Caco-2 (cell line): Measurements from ENCODE around the gene GLE1. TPM values are rescaled to one million over a fixed set of nuclear protein-coding genes. Genes with fewer than 3 reads are reported as not detected.

Experiments
- BruUV-seq: library from RNA; stranded (reverse); fragments of 400-500 nt; replicated peaks from 2 replicates; lab custom pipeline; 2021; lab: Mats Ljungman, UMichigan
- CTCF ChIA-PET: fragments of 300-600 bp; sonication (Branson Sonifier 250); formaldehyde crosslinking; loops from one replicate; lab custom pipeline; 2022; ENCODE audit warnings: antibody characterized with exemption; lab: Charles Lee
- POLR2A ChIA-PET: fragments of 300-600 bp; sonication (Branson Sonifier 250); formaldehyde crosslinking; loops from one replicate; lab custom pipeline; 2022; ENCODE audit warnings: antibody characterized with exemption; lab: Charles Lee
- DNase-seq, 2 experiments: peaks; one replicate each; pipeline versions ENCODE4 v3.0.0 to v3.0.0-alpha.2; 2020 to 2022
- H3K27me3 ChIP-seq: replicated peaks from 2 replicates; pipeline ENCODE4 v1.6.0; 2011; ENCODE audit warnings: low read length; ENCODE audit not compliant: control insufficient read depth, insufficient read depth
- H3K36me3 ChIP-seq: 2 replicates; pipeline ENCODE4 v1.5.1; 2011; ENCODE audit warnings: low read length; ENCODE audit not compliant: control insufficient read depth, insufficient read depth
- H3K4me1 ChIP-seq: fragments of 250-450 bp; sonication (Bioruptor Pico); 2 replicates; pipeline ENCODE4 v1.5.1; 2020; ENCODE audit warnings: mild to moderate bottlenecking
- H3K4me3 ChIP-seq: 2 replicates; pipeline ENCODE4 v1.5.1; 2011; ENCODE audit warnings: low read depth, mild to moderate bottlenecking, control low read depth, low read length
- H3K9me3 ChIP-seq: fragments of 250-450 bp; sonication (Bioruptor Pico); 2 replicates; pipeline ENCODE4 v1.5.1; 2020; ENCODE audit warnings: mild to moderate bottlenecking, moderate library complexity
- H3K27ac Mint-ChIP-seq: one replicate; pipeline ENCODE4 v1.8.0; 2022; ENCODE audit warnings: mixed read lengths; ENCODE audit not compliant: unreplicated experiment
- H3K27me3 Mint-ChIP-seq: one replicate; pipeline ENCODE4 v1.8.0; 2022; ENCODE audit warnings: mixed read lengths; ENCODE audit not compliant: insufficient read depth, unreplicated experiment
- H3K36me3 Mint-ChIP-seq: one replicate; pipeline ENCODE4 v1.8.0; 2022; ENCODE audit warnings: mild to moderate bottlenecking, mixed read lengths; ENCODE audit not compliant: insufficient read depth, unreplicated experiment
- H3K4me1 Mint-ChIP-seq: one replicate; pipeline ENCODE4 v1.8.0; 2022; ENCODE audit warnings: low read depth, mixed read lengths; ENCODE audit not compliant: unreplicated experiment
- H3K4me3 Mint-ChIP-seq: one replicate; pipeline ENCODE4 v1.8.0; 2022; ENCODE audit warnings: mild to moderate bottlenecking, moderate library complexity, mixed read lengths; ENCODE audit not compliant: unreplicated experiment
- H3K9me3 Mint-ChIP-seq: one replicate; pipeline ENCODE4 v1.8.0; 2022; ENCODE audit warnings: mixed read lengths; ENCODE audit not compliant: unreplicated experiment
- intact Hi-C: fragments of 100-400 bp; cut with micrococcal nuclease; formaldehyde crosslinking; loops from one replicate; pipeline ENCODE4 v1.10.0; 2022; ENCODE audit not compliant: unreplicated experiment
- total RNA-seq: library from RNA; stranded (reverse); gene quantifications from 2 replicates; pipeline ENCODE4 v1.2.3, GENCODE V29; 2022
- TF ChIP-seq, protein P1 (sequence below), 2 experiments: fragments of 200-600 bp in 1 of 2; IDR thresholded peaks; 1 replicate in 1 of 2; 2 replicates in 1 of 2; pipeline versions ENCODE4 v1.5.1 to v1.8.0; 2011 to 2022; ENCODE audit warnings: antibody characterized with exemption in 1 of 2, control low read depth in 1 of 2, inconsistent platforms in 1 of 2, low read depth in 1 of 2, low read length in 1 of 2, mild to moderate bottlenecking in 1 of 2, moderate library complexity in 1 of 2; ENCODE audit not compliant: insufficient read depth in 1 of 2, severe bottlenecking in 1 of 2, unreplicated experiment in 1 of 2

The GLE1 gene
- total RNA-seq, 1 experiment from 2014 or later, result 30.4 TPM

DNA sequence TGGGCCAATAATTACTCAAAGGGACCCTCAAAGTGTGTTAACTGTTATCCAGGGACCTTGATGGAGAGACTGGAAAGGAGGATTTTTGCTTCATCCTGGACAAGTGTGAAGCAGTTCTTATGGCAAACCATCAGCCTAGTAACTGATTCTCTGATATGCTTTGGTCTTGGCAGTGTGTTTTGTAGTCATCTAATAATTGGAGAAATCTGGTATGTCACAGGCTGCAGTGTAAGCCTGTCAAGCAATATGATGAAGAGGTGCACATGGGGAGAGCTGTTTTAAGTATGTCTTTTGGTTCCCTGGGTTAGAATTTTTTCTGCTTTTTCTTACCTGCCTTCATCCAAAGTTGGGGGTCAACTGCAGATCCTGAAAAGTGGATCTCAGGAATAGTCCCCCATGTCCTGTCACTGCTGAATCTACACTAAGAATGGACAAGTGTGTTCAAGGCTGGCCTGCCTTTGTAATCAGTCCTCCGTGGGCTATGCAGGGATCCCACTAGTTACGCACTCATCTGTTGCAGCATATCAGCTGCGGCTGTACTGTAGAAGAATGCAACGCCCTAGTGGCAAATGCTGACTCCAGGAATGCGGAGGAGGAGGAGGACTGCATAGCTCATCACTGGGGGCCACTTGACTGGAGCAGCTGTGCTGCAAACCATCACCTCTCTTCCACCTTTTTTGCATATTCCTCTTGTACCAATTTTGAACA, 49.8 kb downstream of the GLE1 start:
- no peaks in the 10 kb centered on the region for H3K27me3 Mint-ChIP-seq
- H3K9me3 Mint-ChIP-seq, result no peaks in the 10 kb centered on the region
- H3K4me1 Mint-ChIP-seq, result peaks cover 30% of the 10 kb centered on the region
- no peak overlapping the region for H3K4me3 Mint-ChIP-seq
- Histone ChIP-seq H3K36me3 (no peaks in the 10 kb centered on the region), H3K27me3 (no peaks in the 10 kb centered on the region), H3K9me3 (no peaks in the 10 kb centered on the region), H3K4me1 (peaks cover 57% of the 10 kb centered on the region), H3K4me3 (no peak overlapping the region; the same call in 1 of the 2 replicates)
- TSS peak; percentile 88 for BruUV-seq
- TF ChIP-seq, protein P1, sequence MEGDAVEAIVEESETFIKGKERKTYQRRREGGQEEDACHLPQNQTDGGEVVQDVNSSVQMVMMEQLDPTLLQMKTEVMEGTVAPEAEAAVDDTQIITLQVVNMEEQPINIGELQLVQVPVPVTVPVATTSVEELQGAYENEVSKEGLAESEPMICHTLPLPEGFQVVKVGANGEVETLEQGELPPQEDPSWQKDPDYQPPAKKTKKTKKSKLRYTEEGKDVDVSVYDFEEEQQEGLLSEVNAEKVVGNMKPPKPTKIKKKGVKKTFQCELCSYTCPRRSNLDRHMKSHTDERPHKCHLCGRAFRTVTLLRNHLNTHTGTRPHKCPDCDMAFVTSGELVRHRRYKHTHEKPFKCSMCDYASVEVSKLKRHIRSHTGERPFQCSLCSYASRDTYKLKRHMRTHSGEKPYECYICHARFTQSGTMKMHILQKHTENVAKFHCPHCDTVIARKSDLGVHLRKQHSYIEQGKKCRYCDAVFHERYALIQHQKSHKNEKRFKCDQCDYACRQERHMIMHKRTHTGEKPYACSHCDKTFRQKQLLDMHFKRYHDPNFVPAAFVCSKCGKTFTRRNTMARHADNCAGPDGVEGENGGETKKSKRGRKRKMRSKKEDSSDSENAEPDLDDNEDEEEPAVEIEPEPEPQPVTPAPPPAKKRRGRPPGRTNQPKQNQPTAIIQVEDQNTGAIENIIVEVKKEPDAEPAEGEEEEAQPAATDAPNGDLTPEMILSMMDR (IDR thresholded peaks at IDR 0.05; ENCODE audit: insufficient read depth in 1 of 2, low read depth in 1 of 2, low read length in 1 of 2, severe bottlenecking in 1 of 2, unreplicated experiment in 1 of 2), result no peak
- H3K36me3 Mint-ChIP-seq, result peaks cover 17% of the 10 kb centered on the region
- ChIA-PET CTCF (interaction anchor here (0.8 to 1.4 kb wide), 4 partner anchors 58 to 264 kb away, joined by 3 to 6 read pairs (median 4); partner anchors contain the start of gene ENDOG), POLR2A (interaction anchor here (0.7 to 1.7 kb wide), 2 partner anchors 19 to 49 kb away, joined by 3 to 7 read pairs; partner anchors contain the start of gene GLE1)
- intact Hi-C loops, result no loop called here
- no peak overlapping the region for H3K27ac Mint-ChIP-seq
- peak; percentile 80 to 89 for DNase-seq

DNA sequence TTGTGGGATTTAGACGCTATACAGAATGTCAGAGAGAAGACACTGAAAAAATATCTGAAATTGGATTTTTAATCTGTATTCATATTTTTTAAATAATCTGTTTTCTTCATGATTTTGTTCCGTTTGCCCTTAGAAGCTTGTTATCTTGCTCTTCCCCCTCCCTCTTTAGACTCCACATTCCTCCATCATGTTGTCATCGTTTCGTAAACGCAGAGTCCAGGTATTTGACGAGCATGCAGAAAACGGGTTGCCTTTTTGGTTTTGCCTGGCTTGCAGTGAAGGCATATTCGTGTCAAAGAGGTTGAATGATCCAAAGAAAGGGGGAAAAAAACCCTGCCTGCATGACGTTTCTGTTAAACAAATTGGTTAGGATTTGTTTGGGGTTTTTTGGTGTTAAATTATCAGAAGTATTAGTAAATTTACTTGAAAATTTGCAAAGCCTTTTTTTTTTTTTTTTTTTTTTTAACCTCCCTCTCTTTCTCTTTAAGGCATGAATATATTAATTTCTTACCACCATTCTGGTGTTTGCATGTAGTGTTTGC, 50.7 kb downstream of the GLE1 start:
- H3K36me3 Mint-ChIP-seq, result peaks cover 25% of the 10 kb centered on the region
- DNase-seq, result peak; percentile 70 to 73
- H3K4me3 Mint-ChIP-seq, result no peak overlapping the region
- H3K27me3 ChIP-seq, result no peaks in the 10 kb centered on the region
- no TSS peak for BruUV-seq
- H3K27ac Mint-ChIP-seq, result no peak overlapping the region
- H3K4me1 Mint-ChIP-seq, result peaks cover 30% of the 10 kb centered on the region
- ChIA-PET CTCF (interaction anchor here (0.7 to 1.1 kb wide), 4 partner anchors 80 to 586 kb away, joined by 3 to 6 read pairs (median 3); partner anchors contain the start of gene ENDOG), POLR2A (interaction anchor here (1.7 kb wide), 1 partner anchor 50 kb away, joined by 7 read pairs; the partner anchor contains the start of gene GLE1)
- TF ChIP-seq, protein P1 (IDR thresholded peaks at IDR 0.05; ENCODE audit: insufficient read depth in 1 of 2, low read depth in 1 of 2, low read length in 1 of 2, severe bottlenecking in 1 of 2, unreplicated experiment in 1 of 2), result no peak
- no peaks in the 10 kb centered on the region for H3K9me3 ChIP-seq
- peaks cover 59% of the 10 kb centered on the region for H3K4me1 ChIP-seq
- no peaks in the 10 kb centered on the region for H3K9me3 Mint-ChIP-seq
- H3K36me3 ChIP-seq, result no peaks in the 10 kb centered on the region
- no peaks in the 10 kb centered on the region for H3K27me3 Mint-ChIP-seq
- intact Hi-C loops, result no loop called here
- 0 out of 2 replicates have a peak overlapping the region, but pooled peaks have one; percentile 8 for H3K4me3 ChIP-seq

- no peaks in the 10 kb centered on the region for H3K27me3 Mint-ChIP-seq
- peaks cover 30% of the 10 kb centered on the region for H3K4me1 Mint-ChIP-seq
- no peak for DNase-seq
- H3K36me3 ChIP-seq, result no peaks in the 10 kb centered on the region
- H3K9me3 ChIP-seq, result no peaks in the 10 kb centered on the region
- CTCF ChIA-PET, result interaction anchor here (1.2 kb wide), 1 partner anchor 216 kb away, joined by 3 read pairs; no protein-coding TSS in a partner anchor
- H3K27me3 ChIP-seq, result no peaks in the 10 kb centered on the region
- no peaks in the 10 kb centered on the region for H3K9me3 Mint-ChIP-seq
- intact Hi-C loops, result no loop called here
- no peak overlapping the region for H3K4me3 ChIP-seq
- TF ChIP-seq, protein P1 (IDR thresholded peaks at IDR 0.05; ENCODE audit: insufficient read depth in 1 of 2, low read depth in 1 of 2, low read length in 1 of 2, severe bottlenecking in 1 of 2, unreplicated experiment in 1 of 2), result no peak
- H3K4me3 Mint-ChIP-seq, result no peak overlapping the region
- peaks cover 35% of the 10 kb centered on the region for H3K36me3 Mint-ChIP-seq
- POLR2A ChIA-PET, result interaction anchor here (0.8 kb wide), 1 partner anchor 51 kb away, joined by 3 read pairs; the partner anchor contains the start of gene GLE1
- no peak overlapping the region for H3K27ac Mint-ChIP-seq
- peaks cover 58% of the 10 kb centered on the region for H3K4me1 ChIP-seq
- no TSS peak for BruUV-seq
These were observed 51.8 kb downstream of the GLE1 start for GRCh38 chr9:128556276-128556675.
